GM06990 (cell line): Measurements from ENCODE around the gene CERT1.

Experiments used
- DNase-seq: peaks from one replicate; pipeline ENCODE4 v3.0.0-alpha.2; 2011; ENCODE audit not compliant: insufficient read length; ENCODE audit errors: extremely low read depth
- H3K27me3 ChIP-seq: replicated peaks from 2 replicates; pipeline ENCODE4 v1.6.0; 2011; ENCODE audit warnings: low read length; ENCODE audit not compliant: control insufficient read depth, insufficient read depth
- H3K36me3 ChIP-seq: 2 replicates; pipeline ENCODE4 v1.5.1; 2011; ENCODE audit warnings: low read length; ENCODE audit not compliant: control insufficient read depth, insufficient read depth
- H3K4me3 ChIP-seq: replicated peaks from 2 replicates; pipeline ENCODE4 v1.5.1; 2011; ENCODE audit warnings: low read depth, mild to moderate bottlenecking, control low read depth, low read length
- TF ChIP-seq, protein P1 (sequence below): IDR thresholded peaks from 2 replicates; pipeline ENCODE4 v1.5.1; 2011; ENCODE audit warnings: low read length, control low read depth, mild to moderate bottlenecking, inconsistent platforms; ENCODE audit not compliant: insufficient read depth, poor library complexity, severe bottlenecking

Gene CERT1

DNA sequence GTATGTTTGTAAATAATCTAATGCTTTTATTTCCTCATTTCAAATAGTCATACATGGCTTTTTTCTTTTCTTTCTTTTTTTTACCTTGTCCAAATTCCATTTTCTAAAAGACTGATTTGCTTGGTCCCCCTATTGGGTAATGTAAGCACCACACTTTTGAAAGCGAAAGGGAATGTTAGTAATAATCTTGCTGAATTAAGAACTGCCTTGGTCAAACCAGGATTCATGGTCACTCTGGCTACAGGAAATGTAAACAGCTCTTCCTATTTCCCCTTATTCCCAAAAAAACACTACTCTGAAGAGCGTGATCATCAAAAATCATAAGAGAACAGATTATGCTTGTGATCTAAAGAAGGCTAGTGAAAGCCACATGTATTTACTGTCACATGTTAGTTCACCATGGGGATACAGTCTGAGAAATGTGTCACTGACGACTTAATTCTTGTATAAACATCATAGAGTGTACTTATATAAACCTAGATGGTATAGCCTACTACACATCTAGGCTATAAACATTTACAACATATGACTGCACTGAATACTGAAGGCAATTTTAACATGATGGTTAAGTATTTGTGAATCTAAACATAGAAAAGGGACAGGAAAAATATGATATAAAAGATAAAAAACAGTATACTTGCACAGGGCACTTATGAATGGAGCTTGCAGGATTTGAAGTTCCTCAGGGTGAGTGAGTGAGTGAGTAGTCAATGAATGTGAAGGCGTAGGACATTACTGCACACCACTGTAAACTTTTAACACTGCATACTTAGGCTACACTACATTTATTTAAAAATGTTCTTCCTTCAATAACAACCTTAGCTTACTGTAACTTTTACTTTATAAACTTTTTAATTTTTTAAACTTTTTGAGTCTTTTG, 99.1 kb downstream of the CERT1 start:
- TF ChIP-seq, protein P1, sequence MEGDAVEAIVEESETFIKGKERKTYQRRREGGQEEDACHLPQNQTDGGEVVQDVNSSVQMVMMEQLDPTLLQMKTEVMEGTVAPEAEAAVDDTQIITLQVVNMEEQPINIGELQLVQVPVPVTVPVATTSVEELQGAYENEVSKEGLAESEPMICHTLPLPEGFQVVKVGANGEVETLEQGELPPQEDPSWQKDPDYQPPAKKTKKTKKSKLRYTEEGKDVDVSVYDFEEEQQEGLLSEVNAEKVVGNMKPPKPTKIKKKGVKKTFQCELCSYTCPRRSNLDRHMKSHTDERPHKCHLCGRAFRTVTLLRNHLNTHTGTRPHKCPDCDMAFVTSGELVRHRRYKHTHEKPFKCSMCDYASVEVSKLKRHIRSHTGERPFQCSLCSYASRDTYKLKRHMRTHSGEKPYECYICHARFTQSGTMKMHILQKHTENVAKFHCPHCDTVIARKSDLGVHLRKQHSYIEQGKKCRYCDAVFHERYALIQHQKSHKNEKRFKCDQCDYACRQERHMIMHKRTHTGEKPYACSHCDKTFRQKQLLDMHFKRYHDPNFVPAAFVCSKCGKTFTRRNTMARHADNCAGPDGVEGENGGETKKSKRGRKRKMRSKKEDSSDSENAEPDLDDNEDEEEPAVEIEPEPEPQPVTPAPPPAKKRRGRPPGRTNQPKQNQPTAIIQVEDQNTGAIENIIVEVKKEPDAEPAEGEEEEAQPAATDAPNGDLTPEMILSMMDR = no peak
- Histone ChIP-seq H3K36me3 (peaks cover 2% of the 10 kb centered on the region; the same call in 1 of the 2 replicates), H3K4me3 (no peak overlapping the region), H3K27me3 (no peaks in the 10 kb centered on the region)
- no peak for DNase-seq

- Histone ChIP-seq H3K4me3 (no peak overlapping the region), H3K36me3 (no peaks in the 10 kb centered on the region; the same call in 1 of the 2 replicates), H3K27me3 (no peaks in the 10 kb centered on the region)
- TF ChIP-seq, protein P1 = no peak
- no peak for DNase-seq
These were observed 106.1 kb downstream of the CERT1 start for GRCh38 chr5:75405296-75405695.

- TF ChIP-seq, protein P1 = no peak
- no peak overlapping the region for H3K4me3 ChIP-seq
- H3K36me3 ChIP-seq = peaks cover 1% of the 10 kb centered on the region; the same call in 1 of the 2 replicates
- DNase-seq = no peak
- H3K27me3 ChIP-seq = no peaks in the 10 kb centered on the region
These were observed 116.2 kb downstream of the CERT1 start for GRCh38 chr5:75395277-75395676.

DNA sequence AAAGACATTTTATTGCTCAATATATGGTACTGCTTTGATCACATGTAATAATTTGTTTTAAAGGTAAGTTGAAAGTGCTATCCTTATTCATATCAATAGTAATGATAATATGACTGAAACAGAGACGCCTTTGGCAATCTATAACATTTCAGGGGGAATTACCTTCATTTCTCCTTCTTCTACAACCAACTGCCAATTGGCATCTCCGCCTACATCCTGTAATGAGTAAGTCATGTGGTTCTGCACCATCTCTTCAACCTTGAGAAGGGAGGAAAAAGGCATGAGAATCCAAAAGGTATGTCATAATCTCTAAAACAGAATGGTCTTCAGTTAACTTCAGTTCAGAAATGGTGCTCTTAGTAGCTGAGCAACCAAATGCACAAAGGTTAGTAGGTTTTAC, 122.0 kb downstream of the CERT1 start:
- no peak overlapping the region for H3K4me3 ChIP-seq
- TF ChIP-seq, protein P1 = no peak
- peaks cover 5% of the 10 kb centered on the region for H3K36me3 ChIP-seq
- H3K27me3 ChIP-seq = no peaks in the 10 kb centered on the region
- DNase-seq = no peak

GRCh38 chr5:75387806-75388205, 123.6 kb downstream of the CERT1 start:
- no peaks in the 10 kb centered on the region for H3K27me3 ChIP-seq
- no peak overlapping the region for H3K4me3 ChIP-seq
- TF ChIP-seq, protein P1 = no peak
- DNase-seq = no peak
- H3K36me3 ChIP-seq = peaks cover 4% of the 10 kb centered on the region

GRCh38 chr5:75384218-75384617, 127.2 kb downstream of the CERT1 start:
- Histone ChIP-seq H3K36me3 (peaks cover 7% of the 10 kb centered on the region), H3K27me3 (no peaks in the 10 kb centered on the region), H3K4me3 (no peak overlapping the region)
- DNase-seq = no peak
- TF ChIP-seq, protein P1 = no peak
